OCI-LY7 (cell line): ENCODE data around the gene BPGM. TPM values are rescaled to one million over a fixed set of nuclear protein-coding genes. Genes with fewer than 3 reads are reported as not detected.

Source experiments
- BruUV-seq: library from RNA; stranded (reverse); fragments of 400-500 nt; replicated peaks from 2 replicates; lab custom pipeline; 2021; lab: Mats Ljungman, UMichigan
- CTCF ChIA-PET: fragments of 300-600 bp; sonication (Branson Sonifier 250); formaldehyde crosslinking; loops from one replicate; lab custom pipeline; 2022; ENCODE audit warnings: antibody characterized with exemption; ENCODE audit not compliant: unreplicated experiment; lab: Charles Lee
- POLR2A ChIA-PET: fragments of 300-600 bp; sonication (Branson Sonifier 250); formaldehyde crosslinking; loops from one replicate; lab custom pipeline; 2022; ENCODE audit warnings: antibody characterized with exemption; lab: Charles Lee
- DNase-seq: peaks from one replicate; pipeline ENCODE4 v3.0.0-alpha.2; 2015; ENCODE audit warnings: low spot score
- H2AFZ ChIP-seq: fragments of 200-600 bp; sonication (generic), shearing (Covaris generic); 2 replicates; pipeline ENCODE4 v1.6.1; 2014; ENCODE audit warnings: mild to moderate bottlenecking, antibody characterized with exemption, low read length, moderate library complexity
- H3K27ac ChIP-seq: fragments of 200-600 bp; sonication (generic); 2 replicates; pipeline ENCODE4 v1.5.1; 2014; ENCODE audit warnings: mixed run types, low read depth, mild to moderate bottlenecking, moderate library complexity, low read length, inconsistent platforms; ENCODE audit not compliant: poor library complexity, severe bottlenecking
- H3K36me3 ChIP-seq: fragments of 200-600 bp; sonication (generic); 2 replicates; pipeline ENCODE4 v1.6.1; 2014; ENCODE audit warnings: mild to moderate bottlenecking, antibody characterized with exemption, low read length, moderate library complexity, mixed read lengths; ENCODE audit not compliant: insufficient read depth
- H3K4me1 ChIP-seq: fragments of 200-600 bp; sonication (generic); 2 replicates; pipeline ENCODE4 v1.5.1; 2014; ENCODE audit warnings: mild to moderate bottlenecking, low read length; ENCODE audit not compliant: insufficient read depth, poor library complexity, severe bottlenecking
- H3K4me2 ChIP-seq: fragments of 200-600 bp; sonication (generic); 2 replicates; pipeline ENCODE4 v1.6.1; 2014; ENCODE audit warnings: mild to moderate bottlenecking, low read length
- H3K4me3 ChIP-seq: fragments of 200-600 bp; sonication (generic); 2 replicates; pipeline ENCODE4 v1.5.1; 2014; ENCODE audit warnings: mild to moderate bottlenecking, low read depth, low read length; ENCODE audit not compliant: poor library complexity, severe bottlenecking
- H3K79me2 ChIP-seq: fragments of 200-600 bp; sonication (generic); 2 replicates; pipeline ENCODE4 v1.6.1; 2016; ENCODE audit warnings: low read depth, mild to moderate bottlenecking, low read length, moderate library complexity, mixed read lengths; ENCODE audit not compliant: insufficient read depth
- H3K9me2 ChIP-seq: fragments of 200-600 bp; sonication (generic); 2 replicates; pipeline ENCODE4 v1.6.1; 2016; ENCODE audit warnings: mild to moderate bottlenecking, low read length, mixed read lengths; ENCODE audit not compliant: insufficient read depth
- H3K9me3 ChIP-seq: fragments of 200-600 bp; sonication (generic); 2 replicates; pipeline ENCODE4 v1.6.1; 2014; ENCODE audit warnings: mild to moderate bottlenecking, mixed run types, low read length, mixed read lengths
- H4K20me1 ChIP-seq: fragments of 200-600 bp; sonication (generic); 2 replicates; pipeline ENCODE4 v1.6.1; 2014; ENCODE audit warnings: mild to moderate bottlenecking, antibody characterized with exemption, low read length, moderate library complexity, mixed read lengths; ENCODE audit not compliant: insufficient read depth
- CTCF ChIP-seq: fragments of 200-600 bp; sonication (generic); conservative IDR thresholded peaks from 2 replicates; pipeline ENCODE4 v1.5.1; 2014; ENCODE audit warnings: mild to moderate bottlenecking, antibody characterized with exemption, low read length, moderate library complexity, mixed read lengths
- EZH2phosphoT487 ChIP-seq: fragments of 200-600 bp; sonication (generic); IDR thresholded peaks from 2 replicates; pipeline ENCODE4 v1.6.1; 2018; ENCODE audit warnings: low read depth, borderline replicate concordance, mild to moderate bottlenecking, mixed run types, antibody characterized with exemption, low read length, moderate library complexity, mixed read lengths
- intact Hi-C: fragments of 100-400 bp; cut with micrococcal nuclease; formaldehyde crosslinking; loops from one replicate; pipeline ENCODE4 v1.10.0; 2022; ENCODE audit not compliant: unreplicated experiment
- total RNA-seq, 2 experiments: library from RNA; depleted of rRNA in 1 of 2; stranded (reverse); fragments of >200 nt in 1 of 2; shearing (Covaris generic) in 1 of 2; gene quantifications; 2 replicates each; pipeline ENCODE4 v1.2.3, GENCODE V29; 2014 to 2022

Gene BPGM
- total RNA-seq, 2 experiments from 2014 or later = 16.6 to 18.7 TPM

GRCh38 chr7:134611611-134612151, 35.0 kb upstream of the BPGM start:
- Histone ChIP-seq H3K4me2 (no peak overlapping the region), H3K36me3 (no peaks in the 10 kb centered on the region), H3K79me2 (no peaks in the 10 kb centered on the region), H3K4me3 (no peak overlapping the region), H3K4me1 (no peaks in the 10 kb centered on the region), H2AFZ (no peak overlapping the region), H3K27ac (no peak overlapping the region), H3K9me2 (no peaks in the 10 kb centered on the region), H4K20me1 (no peaks in the 10 kb centered on the region), H3K9me3 (no peaks in the 10 kb centered on the region)
- no peak for DNase-seq
- no peak for TF ChIP-seq CTCF
- no peak for TF ChIP-seq EZH2phosphoT487
- ChIA-PET CTCF (no interaction called here), POLR2A (no interaction called here)
- BruUV-seq = no TSS peak
- intact Hi-C loops = no loop called here

- Histone ChIP-seq H3K79me2 (no peaks in the 10 kb centered on the region), H3K4me1 (no peaks in the 10 kb centered on the region), H3K4me2 (no peak overlapping the region), H3K36me3 (no peaks in the 10 kb centered on the region), H3K9me3 (no peaks in the 10 kb centered on the region), H3K27ac (no peak overlapping the region), H2AFZ (no peak overlapping the region), H4K20me1 (no peaks in the 10 kb centered on the region), H3K4me3 (no peak overlapping the region), H3K9me2 (no peaks in the 10 kb centered on the region)
- TF ChIP-seq EZH2phosphoT487 (no peak), CTCF (no peak)
- DNase-seq = no peak
- ChIA-PET POLR2A (no interaction called here), CTCF (no interaction called here)
- intact Hi-C loops = no loop called here
- BruUV-seq = no TSS peak
Observed at GRCh38 chr7:134612197-134612596, 34.5 kb upstream of the BPGM start.

- DNase-seq = no peak
- H3K79me2 ChIP-seq = no peaks in the 10 kb centered on the region
- no peaks in the 10 kb centered on the region for H3K36me3 ChIP-seq
- CTCF ChIA-PET = no interaction called here
- H3K4me3 ChIP-seq = no peak overlapping the region
- intact Hi-C loops = no loop called here
- no peak overlapping the region for H3K27ac ChIP-seq
- H3K4me1 ChIP-seq = no peaks in the 10 kb centered on the region
- H2AFZ ChIP-seq = no peak overlapping the region
- H3K9me2 ChIP-seq = no peaks in the 10 kb centered on the region
- H4K20me1 ChIP-seq = no peaks in the 10 kb centered on the region
- POLR2A ChIA-PET = no interaction called here
- no peak overlapping the region for H3K4me2 ChIP-seq
- TF ChIP-seq EZH2phosphoT487 (no peak), CTCF (no peak)
- BruUV-seq = no TSS peak
- H3K9me3 ChIP-seq = no peaks in the 10 kb centered on the region
Observed at GRCh38 chr7:134613623-134614347, 32.9 kb upstream of the BPGM start.
